Motor neuron (in vitro differentiated cells): Measurements from ENCODE around the gene LYRM1. TPM values are rescaled to one million over a fixed set of nuclear protein-coding genes. Genes with fewer than 3 reads are reported as not detected.
A peak's percentile ranks its signal among the peaks of the same experiment; 100 is the strongest.
"Not testable (repeated sequence)": the region's sequence is repeated elsewhere in the genome, so short reads cannot be mapped to it uniquely, and the experiment has no call there.

Experiments used
- ATAC-seq, 8 experiments: fragments of 200-7000 bp; cut with Tn5 transposase; replicated peaks in 6 of 8; 2 replicates each; pipeline ENCODE4 v1.8.0; 2021; ENCODE audit warnings: mild to moderate bottlenecking in 8 of 8, moderate library complexity in 8 of 8
- H3K27ac ChIP-seq, 2 donors: fragments of 250-450 bp; sonication (Bioruptor Pico); 2 replicates each; pipeline ENCODE4 v1.9.0; 2021; ENCODE audit warnings: antibody characterized with exemption in 2 of 2, mild to moderate bottlenecking in 2 of 2, moderate library complexity in 1 of 2
- H3K4me1 ChIP-seq, 2 donors: fragments of 250-450 bp; sonication (Bioruptor Pico); replicated peaks in 1 of 2; 2 replicates each; pipeline ENCODE4 v1.6.1; 2021; ENCODE audit warnings: antibody characterized with exemption in 2 of 2, mild to moderate bottlenecking in 2 of 2, moderate library complexity in 1 of 2
- H3K4me3 ChIP-seq, 5 donors: fragments of 250-450 bp; sonication (Bioruptor Pico); 2 replicates each; pipeline ENCODE4 v1.9.0; 2021; ENCODE audit warnings: antibody characterized with exemption in 5 of 5, mild to moderate bottlenecking in 5 of 5, moderate library complexity in 4 of 5
- WGBS, 10 experiments: fragments of 450-650 bp; shearing (Covaris generic); methylation state at CpG; one replicate each; pipeline ENCODE4 v1.0.0; 2022; 5-methylcytosine and 5-hydroxymethylcytosine counted together
- in situ Hi-C, 9 experiments: fragments of 400-800 bp; cut with MboI; loops; one replicate each; pipeline ENCODE4 v1.15.0; 2021; ENCODE audit warnings: low sequenced_read_pairs in 9 of 9, low pct_unique_long_range_greater_than_20kb in 2 of 9; ENCODE audit not compliant: unreplicated experiment in 9 of 9
- total RNA-seq, 8 experiments: library from RNA; unstranded; fragments of 300-600 nt; gene quantifications; 2 replicates each; pipeline versions ENCODE4 v1.2.3 to v1.2.4, GENCODE V29; 2022

LYRM1 gene
- total RNA-seq, 8 experiments from 2014 or later = 22.5 to 71.4 (median 53.2) TPM

- in situ Hi-C loops = no loop called here
- no peak overlapping the region for H3K4me3 ChIP-seq
- ATAC-seq = peak in 2 of 8 experiments; percentile 53 to 67
- peak overlapping the region in 1 of 2 donors; percentile 14 for H3K27ac ChIP-seq
- H3K4me1 ChIP-seq = peaks cover 3 to 5% of the 10 kb centered on the region in 2 donors
- 53 to 87% (median 87%) methylated on average over 3 to 6 of the region's 9 CpGs; no CpG with 5 or more reads in 7 of the 10 experiments for WGBS, 10 experiments
Observed at GRCh38 chr16:20948444-20948843, 47.9 kb downstream of the LYRM1 start.

- Histone ChIP-seq H3K4me1 (peaks cover 3 to 5% of the 10 kb centered on the region in 2 donors), H3K27ac (no peak overlapping the region), H3K4me3 (no peak overlapping the region)
- ATAC-seq = no peak
- 25 to 86% (median 65%) methylated on average over 1 to 2 of the region's 3 CpGs; no CpG with 5 or more reads in 5 of the 10 experiments for WGBS, 10 experiments
- in situ Hi-C loops = no loop called here
Observed at GRCh38 chr16:20949660-20950059, 49.1 kb downstream of the LYRM1 start.

GRCh38 chr16:20950294-20950693 is 49.7 kb downstream of the LYRM1 start:
- ATAC-seq = no peak

GRCh38 chr16:20952139-20952920 is 51.8 kb downstream of the LYRM1 start:
- H3K27ac ChIP-seq = no peak overlapping the region
- H3K4me1 ChIP-seq = peaks cover 3 to 5% of the 10 kb centered on the region in 2 donors
- WGBS, 10 experiments = 40 to 90% (median 77%) methylated on average over 1 to 13 of the region's 13 CpGs
- in situ Hi-C loops = no loop called here
- no peak overlapping the region for H3K4me3 ChIP-seq
- peak in 1 of 8 experiments; percentile 23 for ATAC-seq

More at GRCh38 chr16:20950294-20950693, 49.7 kb downstream of the LYRM1 start:
- no peak overlapping the region for H3K27ac ChIP-seq
- 14 to 80% (median 45%) methylated on average over 1 to 3 of the region's 4 CpGs; no CpG with 5 or more reads in 4 of the 10 experiments for WGBS, 10 experiments
- H3K4me1 ChIP-seq = peaks cover 3 to 5% of the 10 kb centered on the region in 2 donors
- no peak overlapping the region for H3K4me3 ChIP-seq
- in situ Hi-C loops = no loop called here

- ATAC-seq = no peak
- WGBS, 10 experiments = 61 to 100% (median 95%) methylated on average over 1 to 9 of the region's 11 CpGs; no CpG with 5 or more reads in 2 of the 10 experiments
- no peak overlapping the region for H3K4me3 ChIP-seq
- H3K4me1 ChIP-seq = peaks cover 0 to 3% of the 10 kb centered on the region in 2 donors
- in situ Hi-C loops = no loop called here
- H3K27ac ChIP-seq = no peak overlapping the region
Observed at GRCh38 chr16:20954574-20954973, 54.0 kb downstream of the LYRM1 start.

- Histone ChIP-seq H3K4me3 (no peak overlapping the region), H3K4me1 (peaks cover 0 to 3% of the 10 kb centered on the region in 2 donors), H3K27ac (no peak overlapping the region)
- WGBS, 10 experiments = 7 to 100% (median 73%) methylated on average over 1 to 2 of the region's 3 CpGs; no CpG with 5 or more reads in 1 of the 10 experiments
- peak in 1 of 8 experiments; percentile 32 for ATAC-seq
- in situ Hi-C loops = no loop called here
Observed at GRCh38 chr16:20956319-20956718, 55.7 kb downstream of the LYRM1 start.

GRCh38 chr16:20957153-20957552 is 56.6 kb downstream of the LYRM1 start:
- Histone ChIP-seq H3K27ac (no peak overlapping the region), H3K4me1 (peaks cover 0 to 3% of the 10 kb centered on the region in 2 donors), H3K4me3 (no peak overlapping the region)
- ATAC-seq = no peak
- WGBS, 10 experiments = 0 to 100% (median 74%) methylated on average over 1 to 3 of the region's 3 CpGs; no CpG with 5 or more reads in 1 of the 10 experiments
- in situ Hi-C loops = no loop called here

- 14 to 100% (median 70%) methylated on average over 1 to 5 of the region's 5 CpGs for WGBS, 10 experiments
- Histone ChIP-seq H3K27ac (no peak overlapping the region), H3K4me3 (no peak overlapping the region), H3K4me1 (no peaks in the 10 kb centered on the region)
- ATAC-seq = no peak
- in situ Hi-C loops = no loop called here
Observed at GRCh38 chr16:20960899-20961298, 60.3 kb downstream of the LYRM1 start.

GRCh38 chr16:20968765-20969164 is 68.2 kb downstream of the LYRM1 start:
- no peak overlapping the region for H3K4me3 ChIP-seq
- in situ Hi-C loops = no loop called here
- WGBS, 10 experiments = 5 to 100% (median 44%) methylated on average over 1 to 3 of the region's 3 CpGs; no CpG with 5 or more reads in 3 of the 10 experiments
- ATAC-seq = no peak
- H3K27ac ChIP-seq = no peak overlapping the region
- no peaks in the 10 kb centered on the region for H3K4me1 ChIP-seq

GRCh38 chr16:20969386-20969785 is 68.8 kb downstream of the LYRM1 start:
- in situ Hi-C loops = no loop called here
- H3K27ac ChIP-seq = no peak overlapping the region
- 0 to 100% (median 70%) methylated on average over 1 to 5 of the region's 5 CpGs; no CpG with 5 or more reads in 1 of the 10 experiments for WGBS, 10 experiments
- no peak overlapping the region for H3K4me3 ChIP-seq
- ATAC-seq = no peak
- H3K4me1 ChIP-seq = no peaks in the 10 kb centered on the region

GRCh38 chr16:20971401-20971800 is 70.8 kb downstream of the LYRM1 start:
- WGBS, 10 experiments = 20 to 83% (median 55%) methylated on average over 1 to 7 of the region's 8 CpGs; no CpG with 5 or more reads in 6 of the 10 experiments
- H3K4me3 ChIP-seq = no peak overlapping the region
- peak in 2 of 8 experiments; percentile 31 to 53 for ATAC-seq
- no peak overlapping the region for H3K27ac ChIP-seq
- no peaks in the 10 kb centered on the region for H3K4me1 ChIP-seq
- in situ Hi-C loops = no loop called here

- H3K4me3 ChIP-seq, in situ Hi-C loops, H3K4me1 ChIP-seq, ATAC-seq, H3K27ac ChIP-seq: not testable (repeated sequence)
- 74 to 100% (median 92%) methylated on average over 1 to 4 of the region's 4 CpGs; no CpG with 5 or more reads in 3 of the 10 experiments for WGBS, 10 experiments
Observed at GRCh38 chr16:20973201-20973600, 72.6 kb downstream of the LYRM1 start.
